Superior temporal gyrus (tissue), 1 donor: Measurements from ENCODE around the gene SH2D5.

Experiments
- DNase-seq: peaks from one replicate; pipeline ENCODE4 v3.0.0-alpha.2; 2016; ENCODE audit errors: extremely low spot score

SH2D5 gene

GRCh38 chr1:20713440-20713839, 19.1 kb downstream of the SH2D5 start:
- DNase-seq = no peak

GRCh38 chr1:20712215-20712577, 20.3 kb downstream of the SH2D5 start:
- no peak for DNase-seq

- DNase-seq = no peak
Measured at GRCh38 chr1:20711285-20712214, 21.0 kb downstream of the SH2D5 start.

- DNase-seq = no peak
Measured at GRCh38 chr1:20710469-20711284, 21.8 kb downstream of the SH2D5 start.

- DNase-seq = no peak
Measured at GRCh38 chr1:20709868-20710267, 22.6 kb downstream of the SH2D5 start.

GRCh38 chr1:20708891-20709290, 23.6 kb downstream of the SH2D5 start:
- no peak for DNase-seq

- no peak for DNase-seq
Measured at GRCh38 chr1:20708057-20708456, 24.4 kb downstream of the SH2D5 start.

- no peak for DNase-seq
Measured at GRCh38 chr1:20706841-20707240, 25.7 kb downstream of the SH2D5 start.

GRCh38 chr1:20705203-20705755, 27.2 kb downstream of the SH2D5 start:
- DNase-seq = no peak

GRCh38 chr1:20704390-20705202, 27.9 kb downstream of the SH2D5 start:
- no peak for DNase-seq

- no peak for DNase-seq
Measured at GRCh38 chr1:20703124-20703756, 29.3 kb downstream of the SH2D5 start.

GRCh38 chr1:20702416-20702815, 30.1 kb downstream of the SH2D5 start:
- DNase-seq = no peak

- no peak for DNase-seq
Measured at GRCh38 chr1:20701847-20702246, 30.7 kb downstream of the SH2D5 start.

GRCh38 chr1:20701446-20701845, 31.1 kb downstream of the SH2D5 start:
- no peak for DNase-seq

- no peak for DNase-seq
Measured at GRCh38 chr1:20700636-20701215, 31.8 kb downstream of the SH2D5 start.

- DNase-seq = no peak
Measured at GRCh38 chr1:20699558-20699957, 32.9 kb downstream of the SH2D5 start.

GRCh38 chr1:20698195-20698910, 34.1 kb downstream of the SH2D5 start:
- DNase-seq = no peak

GRCh38 chr1:20697563-20697962, 34.9 kb downstream of the SH2D5 start:
- no peak for DNase-seq

GRCh38 chr1:20696397-20697333, 35.8 kb downstream of the SH2D5 start:
- peak; percentile 85 for DNase-seq
